T-helper 2 cell treated with Interferon-gamma antibody and Interleukin-4, amounts not matched to agents 5 μg/mL and 100 μg/mL, for 36 hours (primary cell): ENCODE results near the gene SBF1.
"Not testable (repeated sequence)": the region's sequence is repeated elsewhere in the genome, so short reads cannot be mapped to it uniquely, and the experiment has no call there.

Source experiments
- DNase-seq: peaks from one replicate; pipeline ENCODE4 v3.0.0; 2021; ENCODE audit warnings: low spot score
- H3K27ac Mint-ChIP-seq: one replicate; pipeline ENCODE4 v1.8.0; 2021; ENCODE audit warnings: mild to moderate bottlenecking, mixed read lengths
- H3K27me3 Mint-ChIP-seq: one replicate; pipeline ENCODE4 v1.8.0; 2021; ENCODE audit warnings: low read depth, mixed read lengths
- H3K36me3 Mint-ChIP-seq: one replicate; pipeline ENCODE4 v1.8.0; 2021; ENCODE audit warnings: low read depth, mixed read lengths
- H3K4me1 Mint-ChIP-seq: one replicate; pipeline ENCODE4 v1.8.0; 2021; ENCODE audit warnings: low read depth, mixed read lengths
- H3K4me3 Mint-ChIP-seq: one replicate; pipeline ENCODE4 v1.8.0; 2022; ENCODE audit warnings: mild to moderate bottlenecking, moderate library complexity, mixed read lengths
- H3K9me3 Mint-ChIP-seq: one replicate; pipeline ENCODE4 v1.8.0; 2021; ENCODE audit warnings: mixed read lengths

SBF1 gene

GRCh38 chr22:50436015-50436830 is 38.6 kb downstream of the SBF1 start:
- Mint-ChIP-seq H3K4me1 (no peaks in the 10 kb centered on the region), H3K36me3 (peaks cover 15% of the 10 kb centered on the region), H3K27ac (no peak overlapping the region), H3K4me3 (no peak overlapping the region), H3K27me3 (no peaks in the 10 kb centered on the region), H3K9me3 (no peaks in the 10 kb centered on the region)
- DNase-seq: no peak

DNA sequence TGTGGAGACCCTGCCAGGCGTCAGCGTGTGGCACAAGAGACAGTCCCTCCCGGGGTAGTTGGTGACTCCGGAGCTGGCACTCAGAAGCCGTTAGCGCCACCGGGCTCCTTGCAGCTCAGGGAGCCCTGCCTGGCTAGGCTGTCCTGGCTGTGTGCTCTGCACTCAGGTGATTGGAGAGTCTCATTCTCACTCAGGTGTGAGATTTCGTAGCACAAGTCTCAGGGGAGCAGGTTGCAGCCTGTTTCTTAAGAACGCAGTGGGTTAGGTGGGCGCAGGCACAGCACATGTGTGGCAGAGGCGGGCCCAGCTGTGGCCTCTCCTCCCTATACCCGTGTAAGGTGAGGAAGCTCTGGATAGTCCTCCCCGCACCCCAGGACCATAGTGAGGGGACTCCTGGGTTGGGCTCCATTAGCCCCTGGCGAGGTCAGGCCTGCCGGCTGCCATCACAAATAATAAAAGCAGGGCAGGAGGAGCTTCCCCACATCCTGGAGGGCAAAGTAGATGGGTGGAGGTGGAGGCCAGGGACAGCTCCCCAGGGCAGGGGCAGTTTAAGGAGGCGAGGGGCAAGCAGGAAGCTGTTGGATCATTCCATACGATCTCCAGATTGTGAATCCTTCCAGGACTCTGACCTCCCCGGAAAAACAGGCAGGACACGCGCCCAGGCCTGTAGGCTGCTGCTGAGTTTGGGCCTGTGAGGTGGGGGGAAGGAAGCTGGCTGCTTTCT is 39.4 kb downstream of the SBF1 start:
- Mint-ChIP-seq H3K4me3 (no peak overlapping the region), H3K27ac (no peak overlapping the region), H3K27me3 (no peaks in the 10 kb centered on the region), H3K9me3 (no peaks in the 10 kb centered on the region), H3K36me3 (peaks cover 12% of the 10 kb centered on the region), H3K4me1 (no peaks in the 10 kb centered on the region)
- no peak for DNase-seq

- Mint-ChIP-seq H3K27ac (no peak overlapping the region), H3K27me3 (no peaks in the 10 kb centered on the region), H3K4me1 (no peaks in the 10 kb centered on the region), H3K36me3 (peaks cover 15% of the 10 kb centered on the region), H3K4me3 (no peak overlapping the region), H3K9me3 (no peaks in the 10 kb centered on the region)
- DNase-seq: no peak
These were observed 40.0 kb downstream of the SBF1 start for GRCh38 chr22:50434849-50435248.

GRCh38 chr22:50432877-50433510 is 41.8 kb downstream of the SBF1 start:
- H3K27me3 Mint-ChIP-seq, H3K4me3 Mint-ChIP-seq, DNase-seq, H3K27ac Mint-ChIP-seq, H3K4me1 Mint-ChIP-seq, H3K9me3 Mint-ChIP-seq: not testable (repeated sequence)
- H3K36me3 Mint-ChIP-seq: peaks cover 25% of the 10 kb centered on the region

- Mint-ChIP-seq H3K36me3 (peaks cover 26% of the 10 kb centered on the region), H3K27me3 (no peaks in the 10 kb centered on the region), H3K4me1 (no peaks in the 10 kb centered on the region), H3K4me3 (no peak overlapping the region), H3K27ac (no peak overlapping the region), H3K9me3 (no peaks in the 10 kb centered on the region)
- no peak for DNase-seq
These were observed 42.5 kb downstream of the SBF1 start for GRCh38 chr22:50432131-50432876.

- H3K27ac Mint-ChIP-seq: no peak overlapping the region
- no peaks in the 10 kb centered on the region for H3K9me3 Mint-ChIP-seq
- no peak for DNase-seq
- no peak overlapping the region for H3K4me3 Mint-ChIP-seq
- H3K36me3 Mint-ChIP-seq: peaks cover 41% of the 10 kb centered on the region
- no peaks in the 10 kb centered on the region for H3K27me3 Mint-ChIP-seq
- H3K4me1 Mint-ChIP-seq: no peaks in the 10 kb centered on the region
These were observed 49.5 kb downstream of the SBF1 start for GRCh38 chr22:50425179-50425916.

- Mint-ChIP-seq H3K36me3 (peaks cover 43% of the 10 kb centered on the region), H3K27me3 (no peaks in the 10 kb centered on the region), H3K4me1 (no peaks in the 10 kb centered on the region), H3K4me3 (no peak overlapping the region), H3K9me3 (no peaks in the 10 kb centered on the region), H3K27ac (no peak overlapping the region)
- DNase-seq: no peak
These were observed 50.9 kb downstream of the SBF1 start for GRCh38 chr22:50423956-50424355.

GRCh38 chr22:50422961-50423815 is 51.6 kb downstream of the SBF1 start:
- Mint-ChIP-seq H3K27me3 (no peaks in the 10 kb centered on the region), H3K4me1 (no peaks in the 10 kb centered on the region), H3K27ac (no peak overlapping the region), H3K9me3 (no peaks in the 10 kb centered on the region), H3K4me3 (no peak overlapping the region), H3K36me3 (peaks cover 37% of the 10 kb centered on the region)
- DNase-seq: no peak

GRCh38 chr22:50422046-50422445 is 52.8 kb downstream of the SBF1 start:
- no peaks in the 10 kb centered on the region for H3K4me1 Mint-ChIP-seq
- peaks cover 37% of the 10 kb centered on the region for H3K36me3 Mint-ChIP-seq
- no peaks in the 10 kb centered on the region for H3K27me3 Mint-ChIP-seq
- no peak for DNase-seq
- no peak overlapping the region for H3K4me3 Mint-ChIP-seq
- no peak overlapping the region for H3K27ac Mint-ChIP-seq
- H3K9me3 Mint-ChIP-seq: no peaks in the 10 kb centered on the region

- H3K9me3 Mint-ChIP-seq: no peaks in the 10 kb centered on the region
- H3K27ac Mint-ChIP-seq: no peak overlapping the region
- DNase-seq: no peak
- H3K4me1 Mint-ChIP-seq: no peaks in the 10 kb centered on the region
- H3K27me3 Mint-ChIP-seq: no peaks in the 10 kb centered on the region
- H3K4me3 Mint-ChIP-seq: no peak overlapping the region
- H3K36me3 Mint-ChIP-seq: peaks cover 33% of the 10 kb centered on the region
These were observed 54.3 kb downstream of the SBF1 start for GRCh38 chr22:50420581-50420980.

DNA sequence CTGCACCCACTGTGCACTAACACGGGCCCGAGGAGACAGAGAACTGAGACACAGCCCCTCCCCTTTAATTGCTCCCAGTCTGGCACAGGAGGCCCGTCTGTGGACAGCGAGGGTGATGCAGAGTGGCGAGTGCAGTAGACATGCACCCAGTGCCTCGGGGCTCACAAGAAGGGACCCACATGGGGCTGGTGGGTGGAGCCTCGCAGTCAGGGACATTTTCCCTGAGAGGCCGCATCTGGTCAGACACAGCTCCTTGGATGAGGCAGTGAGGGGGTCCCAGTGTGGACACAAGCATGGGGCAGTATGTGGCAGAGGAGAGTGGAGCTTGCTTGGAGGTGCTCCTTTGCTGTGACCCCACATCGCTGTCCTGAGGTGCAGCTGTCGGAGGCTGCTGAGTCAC is 54.8 kb downstream of the SBF1 start:
- H3K27me3 Mint-ChIP-seq: no peaks in the 10 kb centered on the region
- no peaks in the 10 kb centered on the region for H3K9me3 Mint-ChIP-seq
- no peak for DNase-seq
- H3K36me3 Mint-ChIP-seq: peaks cover 30% of the 10 kb centered on the region
- H3K4me3 Mint-ChIP-seq: no peak overlapping the region
- H3K4me1 Mint-ChIP-seq: no peaks in the 10 kb centered on the region
- peak overlapping the region; percentile 21 for H3K27ac Mint-ChIP-seq

- no peak for DNase-seq
- H3K4me1 Mint-ChIP-seq: no peaks in the 10 kb centered on the region
- no peak overlapping the region for H3K27ac Mint-ChIP-seq
- no peaks in the 10 kb centered on the region for H3K27me3 Mint-ChIP-seq
- no peaks in the 10 kb centered on the region for H3K9me3 Mint-ChIP-seq
- peaks cover 29% of the 10 kb centered on the region for H3K36me3 Mint-ChIP-seq
- no peak overlapping the region for H3K4me3 Mint-ChIP-seq
These were observed 55.7 kb downstream of the SBF1 start for GRCh38 chr22:50419116-50419515.
